ENCODE data around the gene PTPN22. TPM values are rescaled to one million over a fixed set of nuclear protein-coding genes. Genes with fewer than 3 reads are reported as not detected.

PTPN22 gene
- total RNA-seq, 1 donor from 2014 or later = 0.44 TPM

DNA sequence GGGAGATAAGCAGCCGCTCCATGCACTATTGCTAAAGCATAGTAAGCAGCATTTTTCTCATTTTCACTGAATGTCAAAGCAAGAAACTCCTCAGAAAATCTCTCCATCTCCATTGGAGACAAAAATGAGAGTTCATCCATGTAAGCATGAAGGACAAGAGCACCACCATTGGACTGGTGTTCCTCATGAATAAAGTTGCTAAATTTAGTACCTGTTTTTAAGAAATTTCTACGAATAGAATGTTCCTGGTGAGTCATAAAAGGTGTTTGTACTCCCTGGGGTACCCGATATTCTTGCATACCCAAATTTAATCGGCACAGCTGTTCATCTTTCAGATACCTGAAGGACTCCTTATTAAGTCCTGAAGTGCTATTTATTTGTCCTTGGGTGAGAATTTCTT, 74.0 kb downstream of the PTPN22 start:
- TF ChIP-seq, protein P1, sequence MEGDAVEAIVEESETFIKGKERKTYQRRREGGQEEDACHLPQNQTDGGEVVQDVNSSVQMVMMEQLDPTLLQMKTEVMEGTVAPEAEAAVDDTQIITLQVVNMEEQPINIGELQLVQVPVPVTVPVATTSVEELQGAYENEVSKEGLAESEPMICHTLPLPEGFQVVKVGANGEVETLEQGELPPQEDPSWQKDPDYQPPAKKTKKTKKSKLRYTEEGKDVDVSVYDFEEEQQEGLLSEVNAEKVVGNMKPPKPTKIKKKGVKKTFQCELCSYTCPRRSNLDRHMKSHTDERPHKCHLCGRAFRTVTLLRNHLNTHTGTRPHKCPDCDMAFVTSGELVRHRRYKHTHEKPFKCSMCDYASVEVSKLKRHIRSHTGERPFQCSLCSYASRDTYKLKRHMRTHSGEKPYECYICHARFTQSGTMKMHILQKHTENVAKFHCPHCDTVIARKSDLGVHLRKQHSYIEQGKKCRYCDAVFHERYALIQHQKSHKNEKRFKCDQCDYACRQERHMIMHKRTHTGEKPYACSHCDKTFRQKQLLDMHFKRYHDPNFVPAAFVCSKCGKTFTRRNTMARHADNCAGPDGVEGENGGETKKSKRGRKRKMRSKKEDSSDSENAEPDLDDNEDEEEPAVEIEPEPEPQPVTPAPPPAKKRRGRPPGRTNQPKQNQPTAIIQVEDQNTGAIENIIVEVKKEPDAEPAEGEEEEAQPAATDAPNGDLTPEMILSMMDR (IDR thresholded peaks at IDR 0.05; ENCODE audit: borderline replicate concordance) = no peak
- H3K4me3 ChIP-seq = no peak overlapping the region
- peaks cover 63% of the 10 kb centered on the region for H3K4me1 ChIP-seq
- H3K36me3 ChIP-seq = peaks cover 19% of the 10 kb centered on the region
- H3K27me3 ChIP-seq (ENCODE audit: low read depth) = no peaks in the 10 kb centered on the region
- intact Hi-C loops (cut with micrococcal nuclease) = no loop called here
- H3K27ac ChIP-seq (replicated peaks) = no peak overlapping the region
- no peaks in the 10 kb centered on the region for H3K9me3 ChIP-seq (replicated peaks)
- DNase-seq = no peak

DNA sequence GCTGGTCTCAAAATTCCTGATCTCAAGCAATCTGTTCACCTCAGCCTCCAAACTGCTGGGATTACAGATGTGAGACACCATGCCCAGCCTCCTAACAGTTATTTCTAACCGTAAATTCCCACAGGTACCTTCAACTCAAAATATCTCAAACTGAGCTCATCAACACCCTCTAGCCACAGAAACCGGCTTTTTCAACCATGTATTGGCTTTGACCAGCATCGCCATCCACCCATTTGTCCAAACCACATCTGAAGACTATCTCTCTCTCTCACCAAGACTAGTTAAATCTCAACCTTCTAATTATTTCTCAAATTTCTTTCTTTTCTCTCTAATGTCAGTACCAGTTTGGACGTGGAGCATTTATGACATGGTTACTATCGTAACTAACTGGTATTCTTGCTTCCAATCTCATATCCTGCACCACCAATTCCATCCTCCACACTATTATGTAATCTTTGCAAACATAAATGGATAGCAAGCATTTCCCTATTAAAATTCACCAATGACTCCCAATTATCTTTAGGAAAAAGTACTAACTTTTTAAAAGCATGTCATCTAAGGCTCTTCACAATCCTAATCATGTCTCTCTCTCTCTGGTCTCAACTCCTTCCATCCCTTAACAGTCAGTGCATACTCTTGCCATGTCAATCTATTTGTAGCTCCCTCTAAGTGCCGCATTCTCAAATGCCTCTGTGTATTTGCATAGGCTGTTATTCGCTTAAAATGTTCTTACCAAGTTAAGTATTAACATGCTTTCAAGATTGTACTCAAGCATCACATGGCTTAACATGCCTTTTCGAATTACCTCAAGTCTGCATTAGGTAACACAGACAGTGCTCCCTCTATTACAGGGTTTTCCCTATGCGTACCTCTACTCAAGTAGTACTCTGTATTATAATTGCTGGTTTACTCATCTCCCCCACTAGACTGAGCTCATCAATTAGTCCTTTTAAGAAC, 77.4 kb downstream of the PTPN22 start:
- H3K27ac ChIP-seq (replicated peaks) = peak overlapping the region; percentile 59
- H3K36me3 ChIP-seq = peaks cover 19% of the 10 kb centered on the region
- intact Hi-C loops (cut with micrococcal nuclease) = no loop called here
- H3K4me3 ChIP-seq = no peak overlapping the region
- peaks cover 50% of the 10 kb centered on the region for H3K4me1 ChIP-seq
- no peaks in the 10 kb centered on the region for H3K27me3 ChIP-seq (ENCODE audit: low read depth)
- TF ChIP-seq, protein P1 (IDR thresholded peaks at IDR 0.05; ENCODE audit: borderline replicate concordance) = no peak
- H3K9me3 ChIP-seq (replicated peaks) = no peaks in the 10 kb centered on the region
- no peak for DNase-seq

DNA sequence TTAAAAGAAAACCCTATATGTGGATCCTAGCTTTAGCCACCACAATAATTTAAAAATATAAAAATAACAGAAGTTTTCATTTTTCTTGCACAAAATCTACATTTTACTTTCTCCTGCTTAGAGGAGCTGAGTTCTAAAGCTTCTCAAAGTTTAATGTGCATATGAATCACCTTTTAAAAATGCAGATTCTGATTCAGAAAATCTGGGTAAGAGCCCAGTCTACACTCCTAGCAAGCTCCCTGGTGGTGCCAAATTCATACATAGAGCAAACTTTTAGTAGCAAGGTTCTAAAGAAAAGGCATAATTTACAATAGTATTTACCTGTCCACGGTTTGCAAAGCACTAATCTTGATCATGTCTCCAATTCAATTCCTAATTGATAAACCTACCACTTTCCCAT, 78.5 kb downstream of the PTPN22 start:
- TF ChIP-seq, protein P1 (IDR thresholded peaks at IDR 0.05; ENCODE audit: borderline replicate concordance) = no peak
- Histone ChIP-seq H3K36me3 (peaks cover 19% of the 10 kb centered on the region), H3K4me1 (peaks cover 52% of the 10 kb centered on the region), H3K4me3 (no peak overlapping the region), H3K27ac (replicated peaks) (no peak overlapping the region), H3K27me3 (ENCODE audit: low read depth) (no peaks in the 10 kb centered on the region), H3K9me3 (replicated peaks) (no peaks in the 10 kb centered on the region)
- intact Hi-C loops (cut with micrococcal nuclease) = no loop called here
- DNase-seq = no peak

DNA sequence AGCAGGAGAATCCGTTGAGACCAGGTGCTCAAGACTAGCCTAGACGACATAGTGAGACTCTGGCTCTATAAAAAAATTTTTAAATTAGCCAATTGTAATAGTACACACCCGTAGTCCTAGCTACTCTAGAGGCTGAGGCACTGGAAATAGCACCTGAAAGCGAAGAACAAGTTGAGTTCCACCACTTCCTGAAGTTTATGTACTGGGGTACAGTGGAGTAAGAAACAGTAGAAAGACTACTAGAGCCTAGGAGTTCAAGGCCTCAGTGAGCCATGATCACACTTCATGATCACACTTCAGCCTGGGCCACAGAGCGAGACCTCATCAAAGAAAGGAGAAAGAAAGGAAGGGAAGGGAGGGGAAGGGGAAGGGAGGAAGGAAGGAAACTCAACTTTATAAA, 79.0 kb downstream of the PTPN22 start:
- no peaks in the 10 kb centered on the region for H3K9me3 ChIP-seq (replicated peaks)
- TF ChIP-seq, protein P1 (IDR thresholded peaks at IDR 0.05; ENCODE audit: borderline replicate concordance) = no peak
- peaks cover 15% of the 10 kb centered on the region for H3K36me3 ChIP-seq
- intact Hi-C loops (cut with micrococcal nuclease) = no loop called here
- no peaks in the 10 kb centered on the region for H3K27me3 ChIP-seq (ENCODE audit: low read depth)
- no peak overlapping the region for H3K4me3 ChIP-seq
- H3K27ac ChIP-seq (replicated peaks) = no peak overlapping the region
- DNase-seq = no peak
- peaks cover 47% of the 10 kb centered on the region for H3K4me1 ChIP-seq

GRCh38 chr1:113788802-113789201, 82.7 kb downstream of the PTPN22 start:
- Histone ChIP-seq H3K4me3 (no peak overlapping the region), H3K27ac (replicated peaks) (no peak overlapping the region), H3K4me1 (peaks cover 58% of the 10 kb centered on the region), H3K9me3 (replicated peaks) (no peaks in the 10 kb centered on the region), H3K27me3 (ENCODE audit: low read depth) (no peaks in the 10 kb centered on the region), H3K36me3 (peaks cover 4% of the 10 kb centered on the region)
- intact Hi-C loops (cut with micrococcal nuclease) = no loop called here
- TF ChIP-seq, protein P1 (IDR thresholded peaks at IDR 0.05; ENCODE audit: borderline replicate concordance) = no peak
- no peak for DNase-seq

All from left ventricle myocardium inferior (tissue), 1 donor.